GM18867 (cell line): ENCODE measurements around the gene CCDC88C.

Source experiments
- ATAC-seq: cut with Tn5 transposase; IDR thresholded peaks from one replicate; pipeline ENCODE4 v1.9.1; 2021; ENCODE audit warnings: mild to moderate bottlenecking, moderate library complexity; ENCODE audit not compliant: unreplicated experiment

Gene CCDC88C

GRCh38 chr14:91397965-91398591 is 19.5 kb downstream of the CCDC88C start:
- ATAC-seq = no peak

GRCh38 chr14:91396959-91397815 is 20.4 kb downstream of the CCDC88C start:
- peak; percentile 70 for ATAC-seq

- ATAC-seq = no peak
These were observed 21.5 kb downstream of the CCDC88C start for GRCh38 chr14:91396013-91396660.

GRCh38 chr14:91395466-91395865 is 22.2 kb downstream of the CCDC88C start:
- no peak for ATAC-seq

- no peak for ATAC-seq
These were observed 23.2 kb downstream of the CCDC88C start for GRCh38 chr14:91394105-91395081.

GRCh38 chr14:91392623-91393303 is 24.9 kb downstream of the CCDC88C start:
- ATAC-seq = no peak

GRCh38 chr14:91390165-91390778 is 27.3 kb downstream of the CCDC88C start:
- no peak for ATAC-seq

GRCh38 chr14:91389150-91389549 is 28.5 kb downstream of the CCDC88C start:
- no peak for ATAC-seq

- ATAC-seq = peak; percentile 58
These were observed 29.1 kb downstream of the CCDC88C start for GRCh38 chr14:91388551-91388975.

GRCh38 chr14:91387951-91388381 is 29.7 kb downstream of the CCDC88C start:
- ATAC-seq = no peak

- no peak for ATAC-seq
These were observed 30.3 kb downstream of the CCDC88C start for GRCh38 chr14:91387169-91387835.

- no peak for ATAC-seq
These were observed 31.9 kb downstream of the CCDC88C start for GRCh38 chr14:91385697-91386096.

- ATAC-seq = no peak
These were observed 32.4 kb downstream of the CCDC88C start for GRCh38 chr14:91385224-91385623.

- no peak for ATAC-seq
These were observed 34.2 kb downstream of the CCDC88C start for GRCh38 chr14:91383439-91383838.

- no peak for ATAC-seq
These were observed 35.6 kb downstream of the CCDC88C start for GRCh38 chr14:91381801-91382670.

GRCh38 chr14:91380610-91381371 is 36.8 kb downstream of the CCDC88C start:
- no peak for ATAC-seq

GRCh38 chr14:91380123-91380522 is 37.5 kb downstream of the CCDC88C start:
- ATAC-seq = no peak
